SHP77 treated with DMSO at 0.1 percent for 48 hours (cell line): ENCODE data around the gene SLC4A1AP.

Source experiments
- DNase-seq: peaks from one replicate; lab custom pipeline; 2025; lab: John Stamatoyannopoulos, UW

Gene SLC4A1AP

DNA sequence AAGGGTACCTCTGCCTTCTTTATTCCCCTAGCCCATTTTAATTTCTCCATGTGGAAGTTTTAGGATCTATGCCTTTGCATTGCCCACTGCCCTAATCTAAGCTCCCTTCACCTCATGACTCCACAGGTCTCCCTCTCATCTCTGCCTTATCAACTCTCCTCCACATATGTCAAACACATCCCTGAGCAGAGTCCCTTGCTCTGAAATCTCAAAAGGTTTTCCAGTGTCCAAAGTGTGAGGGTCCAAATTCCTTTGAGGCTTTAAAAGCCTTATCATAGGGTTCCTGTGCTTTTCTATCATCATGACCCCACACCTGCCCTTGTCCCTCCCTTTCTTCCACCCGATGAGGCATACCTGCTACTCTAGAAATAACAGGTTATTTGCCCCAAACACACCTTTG, 38.6 kb downstream of the SLC4A1AP start:
- no peak for DNase-seq

DNA sequence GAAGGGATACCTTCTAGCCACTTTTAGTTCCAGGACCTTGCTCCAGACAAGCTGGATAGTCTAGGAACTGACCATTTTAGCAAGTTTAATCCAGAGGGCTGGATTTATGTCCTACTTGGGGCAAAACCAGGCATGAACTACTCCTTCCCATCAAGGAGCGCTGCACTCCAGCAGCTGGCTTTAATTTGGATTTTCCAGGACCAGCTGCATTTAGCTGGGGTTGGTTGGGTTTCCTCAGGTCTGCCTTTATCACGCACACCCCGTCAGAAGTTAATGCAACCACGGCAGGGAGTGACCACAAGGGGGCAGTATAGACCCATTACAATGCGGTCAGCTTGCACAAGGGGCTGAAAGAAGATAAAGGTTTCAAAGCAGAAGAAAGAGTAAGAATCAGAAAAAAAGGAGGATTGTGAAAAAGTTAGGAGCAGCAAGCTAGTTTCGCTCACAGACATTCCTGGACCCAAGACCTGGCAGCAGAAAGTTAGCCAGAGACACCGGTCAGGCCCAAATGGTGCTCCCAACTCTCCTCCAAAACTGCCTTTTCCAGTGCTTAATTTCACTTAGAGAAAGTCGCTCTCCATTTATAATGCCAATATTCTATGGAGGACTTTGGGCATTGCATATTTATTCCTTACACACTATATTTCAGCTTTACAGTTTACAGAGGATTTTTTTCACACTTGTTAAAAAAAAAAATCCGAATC, 40.1 kb downstream of the SLC4A1AP start:
- peak; percentile 64 for DNase-seq

DNA sequence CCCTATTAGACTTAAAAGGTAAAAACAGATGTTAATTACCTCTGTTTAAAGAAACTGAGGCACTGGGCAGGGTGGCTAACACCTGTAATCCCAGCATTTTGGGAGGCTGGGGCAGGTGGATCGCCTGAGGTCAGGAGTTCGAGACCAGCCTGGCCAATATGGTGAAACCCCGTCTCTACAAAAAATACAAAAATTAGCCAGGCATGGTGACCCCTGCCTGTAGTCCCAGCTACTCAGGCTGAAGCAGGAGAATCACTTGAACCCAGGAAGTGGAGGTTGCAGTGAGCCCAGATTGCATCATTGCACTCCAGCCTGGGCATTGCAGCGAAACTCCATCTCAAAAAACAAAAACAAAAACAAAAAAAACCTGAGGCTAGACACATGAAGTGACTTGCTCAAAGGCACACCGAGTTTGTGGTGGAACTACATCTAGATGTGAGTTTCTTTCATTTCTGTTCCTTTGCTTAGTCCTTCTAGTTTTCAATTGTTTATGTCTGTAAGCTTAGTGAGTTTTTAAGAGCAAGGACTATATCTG, 40.7 kb downstream of the SLC4A1AP start:
- DNase-seq, result no peak

DNA sequence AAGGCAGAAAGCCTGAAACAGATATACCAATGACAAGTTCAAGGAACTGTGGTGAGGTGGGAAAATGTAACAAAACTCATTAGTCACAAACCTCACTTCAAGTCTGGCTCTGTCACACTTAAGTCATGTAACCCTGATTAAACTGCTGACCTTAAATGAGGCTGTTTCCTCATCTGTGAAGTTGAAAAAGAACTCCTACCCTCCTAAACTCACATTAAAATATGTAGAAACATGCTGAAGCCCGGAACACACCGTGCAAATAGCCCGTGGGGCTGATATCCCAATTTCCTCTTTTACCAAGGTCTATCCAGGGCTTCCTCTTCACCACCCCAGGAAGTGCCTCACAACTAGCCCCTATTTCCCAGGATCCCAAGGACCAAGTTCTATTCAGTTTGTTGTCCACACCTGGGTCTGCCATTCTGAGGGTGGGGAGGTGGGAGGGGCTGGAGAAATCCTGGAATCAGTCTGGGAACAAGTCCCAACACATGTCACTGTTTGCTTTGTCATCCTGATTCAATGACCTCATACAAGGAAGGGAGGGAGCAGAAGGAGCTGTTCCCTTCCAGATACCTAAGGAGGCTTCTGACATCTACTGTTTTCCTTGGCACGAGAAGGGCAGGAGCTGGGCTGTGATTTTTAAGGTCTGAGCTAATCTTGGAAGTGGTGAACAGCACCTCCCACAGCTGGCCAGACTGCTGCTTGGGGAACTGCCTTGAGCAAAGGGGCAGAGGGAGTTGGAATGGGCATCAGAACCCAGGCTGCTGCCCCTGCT, 42.3 kb downstream of the SLC4A1AP start:
- DNase-seq, result peak; percentile 24

DNA sequence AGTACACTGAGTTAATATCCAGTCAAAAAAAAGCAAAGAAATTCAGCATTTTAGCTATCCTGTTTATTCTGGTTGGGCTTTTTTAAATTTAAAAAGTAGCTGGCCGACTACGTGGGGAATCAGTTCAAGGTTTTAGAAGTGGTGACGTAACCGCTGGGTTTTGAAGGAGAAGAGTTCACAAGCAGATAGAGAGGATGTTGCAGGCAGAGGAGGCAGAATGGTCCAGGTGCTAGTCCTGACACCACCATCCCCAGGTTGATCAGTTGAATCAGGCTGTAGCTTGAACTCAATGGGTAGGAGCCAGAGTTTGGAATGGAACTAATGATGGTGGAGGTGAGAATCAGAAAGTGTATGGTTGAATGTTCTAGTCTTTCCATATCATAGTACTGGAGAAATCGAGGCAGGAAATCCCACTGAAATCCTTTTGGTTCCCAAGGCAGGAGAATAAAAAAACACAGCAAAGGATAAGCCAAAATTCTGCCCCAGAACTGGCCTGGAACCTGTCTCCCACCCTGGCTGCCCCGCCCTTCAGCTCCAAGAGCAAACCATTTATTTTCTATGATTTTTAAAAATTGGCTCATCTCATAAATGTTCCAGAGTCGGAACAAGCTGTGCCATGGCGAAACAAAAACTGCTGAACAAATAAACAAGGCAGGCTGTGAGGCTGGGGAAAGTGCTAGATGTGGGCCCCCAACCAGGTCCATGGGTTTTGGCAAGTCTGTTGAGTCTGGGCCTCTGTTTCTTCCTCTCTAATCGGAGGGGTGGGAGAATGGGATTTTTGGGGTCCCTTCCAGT, 44.0 kb downstream of the SLC4A1AP start:
- no peak for DNase-seq

DNA sequence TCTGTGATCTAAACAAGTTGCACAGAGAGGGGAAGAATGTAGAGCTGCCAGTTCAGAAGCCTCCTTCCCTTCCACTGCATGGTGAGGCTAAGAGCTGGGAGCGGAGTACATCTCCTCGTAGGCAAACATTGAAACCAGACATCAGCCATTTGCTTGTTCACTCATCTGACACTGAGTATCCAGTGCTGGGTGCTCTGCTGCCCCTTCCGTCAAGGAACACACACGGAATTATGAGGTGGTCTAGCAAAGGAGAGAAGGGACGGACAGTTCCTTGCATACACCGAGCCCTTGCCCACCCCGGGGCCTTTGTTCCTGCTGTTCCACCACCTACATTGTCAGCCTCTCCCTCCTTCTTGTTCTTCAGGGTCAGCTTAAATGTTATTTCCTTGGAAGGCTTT, 44.6 kb downstream of the SLC4A1AP start:
- DNase-seq, result no peak

DNA sequence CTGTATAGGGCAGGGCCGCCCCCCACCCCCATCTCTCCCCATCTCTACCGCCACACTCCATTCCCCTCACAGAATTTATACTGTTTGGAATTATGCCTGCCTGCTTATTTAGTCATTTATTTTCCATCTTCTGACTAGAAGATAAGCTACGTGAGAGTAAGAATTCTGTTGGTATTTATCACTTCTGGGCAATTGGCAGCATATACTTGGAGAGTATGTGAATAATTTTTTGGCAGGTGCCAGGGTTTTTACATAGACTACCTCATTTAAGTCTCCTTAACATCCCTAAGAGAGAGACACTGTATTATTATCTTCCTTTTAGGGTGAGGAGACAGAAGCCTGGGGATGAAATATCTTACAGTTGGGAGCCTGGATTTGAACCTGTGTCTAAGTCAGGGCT, 45.0 kb downstream of the SLC4A1AP start:
- DNase-seq, result no peak

DNA sequence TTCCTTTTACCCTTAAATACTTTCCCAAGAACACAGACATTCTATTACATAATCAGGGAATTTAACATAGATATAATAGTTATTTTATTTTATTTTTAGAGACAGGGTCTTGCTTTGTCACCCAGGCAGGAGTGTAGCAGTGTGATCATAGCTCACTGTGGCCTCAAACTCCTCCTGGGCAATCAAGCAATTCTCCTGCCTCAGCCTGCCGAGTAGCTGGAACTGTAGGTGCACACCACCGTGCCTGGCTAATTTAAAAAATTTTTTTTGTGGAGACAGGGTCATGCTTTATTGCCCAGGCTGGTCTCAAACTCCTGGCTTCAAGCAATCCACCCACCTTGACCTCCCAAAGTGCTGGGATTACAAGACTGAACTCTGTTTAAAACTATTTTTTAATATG, 45.6 kb downstream of the SLC4A1AP start:
- DNase-seq, result no peak

DNA sequence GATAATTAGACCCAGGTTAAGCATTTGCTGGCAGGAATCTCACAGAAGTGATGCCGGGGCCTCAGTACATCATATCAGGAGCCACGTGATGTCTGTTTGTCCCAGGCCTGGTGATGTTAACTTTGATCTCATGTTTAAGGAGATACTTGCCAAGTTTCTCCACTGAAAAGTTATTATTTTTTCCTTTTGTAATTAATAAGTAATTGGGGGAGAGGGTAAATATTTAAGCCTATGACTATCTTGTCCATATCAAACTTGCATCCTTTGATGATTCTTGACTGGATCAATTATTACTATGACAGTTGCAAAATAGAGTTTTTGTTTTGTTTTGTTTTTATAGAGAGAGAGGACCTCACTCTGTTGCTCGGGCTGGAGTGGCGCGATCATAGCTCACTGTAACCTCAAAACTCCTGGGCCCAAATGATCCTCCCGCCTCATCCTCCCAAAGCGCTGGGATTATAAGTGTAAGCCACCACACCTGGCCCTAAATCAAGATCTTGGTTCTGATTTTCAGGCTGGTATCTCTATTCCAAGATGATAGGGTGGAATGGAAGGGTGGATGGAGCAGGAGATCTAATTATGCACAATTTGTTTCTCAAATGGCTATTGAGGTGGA, 46.4 kb downstream of the SLC4A1AP start:
- no peak for DNase-seq

DNA sequence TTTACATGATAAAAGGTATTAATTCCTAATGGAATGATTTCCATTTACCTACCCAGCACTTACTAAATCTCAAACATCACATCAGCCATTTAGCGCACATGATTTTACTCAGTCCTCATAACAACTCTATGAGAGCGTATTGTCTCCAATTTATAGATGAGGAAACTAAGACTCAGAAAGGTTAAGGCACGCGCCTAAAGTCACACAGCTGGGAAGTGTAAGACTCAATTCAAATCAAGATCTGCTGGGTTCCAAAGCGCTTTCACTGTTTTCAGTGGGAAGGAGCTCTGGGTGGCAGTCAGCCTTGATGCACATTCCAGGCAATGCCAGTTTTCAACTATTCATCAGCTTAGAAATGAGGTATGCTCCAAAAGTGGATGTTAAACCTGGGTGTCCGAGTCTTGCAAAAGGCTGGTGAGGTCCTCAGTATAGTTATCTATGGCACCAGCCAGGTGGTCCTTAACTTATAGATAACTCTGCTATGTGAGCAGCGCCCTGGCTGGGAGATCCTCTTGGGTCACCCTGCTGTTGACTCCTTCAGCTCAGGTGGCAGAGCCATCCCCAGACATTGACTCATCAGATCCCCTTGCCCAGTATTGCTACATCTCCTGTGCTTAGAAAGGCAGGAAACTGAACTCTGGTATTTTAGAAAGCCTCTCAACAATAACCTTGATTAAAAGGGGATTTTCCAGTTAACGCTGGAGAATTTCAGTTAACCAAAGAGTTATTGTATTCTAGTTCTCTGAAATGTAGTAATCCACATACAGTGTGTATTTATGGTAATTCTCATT, 47.1 kb downstream of the SLC4A1AP start:
- DNase-seq, result no peak

DNA sequence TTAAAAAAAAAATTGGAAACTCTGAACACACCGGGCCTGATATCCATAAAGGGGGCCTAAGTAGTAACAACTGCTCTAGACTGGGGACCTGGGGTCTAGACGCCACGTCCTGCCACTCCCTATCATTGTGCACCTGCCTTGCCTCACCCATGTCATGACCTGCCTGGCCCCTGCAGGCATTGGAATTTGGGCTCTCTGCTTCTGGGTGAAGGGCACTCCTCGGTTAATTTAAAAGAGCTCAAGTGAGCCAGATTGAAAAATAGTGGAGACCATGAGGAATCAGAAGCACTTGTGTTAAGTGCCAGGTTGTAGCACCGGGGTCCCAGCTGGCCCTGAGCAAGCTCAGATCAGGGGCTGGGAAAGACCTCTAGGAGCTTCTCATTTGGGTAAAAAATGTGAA, 48.1 kb downstream of the SLC4A1AP start:
- no peak for DNase-seq

DNA sequence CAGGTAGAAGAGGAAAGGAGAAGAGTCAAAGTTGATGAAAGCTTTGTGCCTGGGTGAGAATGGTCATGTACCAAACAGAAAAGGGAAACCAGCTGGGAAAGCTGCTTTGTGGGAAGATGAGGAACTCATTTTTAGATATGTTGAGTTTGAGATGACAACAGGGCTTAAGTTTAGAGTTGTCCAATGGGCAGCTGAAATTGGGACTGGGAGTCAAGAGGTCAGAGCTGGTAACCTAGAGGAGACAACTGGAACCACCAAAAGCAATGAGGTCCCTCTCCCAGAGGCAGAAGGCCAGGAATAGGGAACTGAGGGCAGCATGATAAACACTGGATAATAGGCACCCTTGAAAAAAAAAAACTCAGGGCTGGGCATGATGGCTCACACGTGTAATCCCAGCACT, 48.8 kb downstream of the SLC4A1AP start:
- DNase-seq, result no peak

DNA sequence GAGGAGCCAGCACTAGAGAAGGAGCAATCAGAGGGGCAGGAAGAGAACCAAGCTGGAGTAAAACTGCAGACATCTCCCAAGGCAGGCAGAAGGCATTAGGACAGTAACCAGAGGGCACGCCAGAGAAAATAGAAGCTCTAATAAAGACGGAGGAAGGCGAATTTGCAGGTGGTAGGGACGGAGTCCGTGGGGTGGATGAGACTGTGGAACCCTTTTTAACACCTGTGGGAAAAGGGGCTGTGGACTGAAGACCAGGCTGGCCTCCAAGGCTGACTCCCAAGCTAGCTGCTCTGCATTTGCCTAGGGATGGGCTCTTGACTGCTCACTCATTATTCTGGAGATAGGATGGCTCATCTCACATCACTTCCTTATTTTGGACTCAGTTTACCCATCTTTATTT, 49.5 kb downstream of the SLC4A1AP start:
- DNase-seq, result no peak

DNA sequence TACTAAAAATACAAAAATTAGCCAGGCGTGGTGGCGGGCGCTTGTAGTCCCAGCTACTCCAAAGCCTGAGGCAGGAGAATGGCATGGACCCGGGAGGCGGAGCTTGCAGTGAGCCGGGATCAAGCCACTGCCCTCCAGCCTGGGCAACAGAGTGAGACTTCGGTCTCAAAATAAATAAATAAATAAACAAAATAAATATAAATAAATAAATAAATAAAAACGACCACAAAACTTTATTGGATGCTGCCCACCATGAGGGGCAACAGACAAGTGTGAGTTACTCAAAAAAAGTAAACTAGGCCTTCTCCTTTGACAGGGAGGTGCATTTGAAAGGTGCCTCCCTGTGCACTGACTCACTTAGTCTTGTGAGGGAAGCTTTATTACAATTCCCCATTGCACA, 50.4 kb downstream of the SLC4A1AP start:
- DNase-seq, result no peak

DNA sequence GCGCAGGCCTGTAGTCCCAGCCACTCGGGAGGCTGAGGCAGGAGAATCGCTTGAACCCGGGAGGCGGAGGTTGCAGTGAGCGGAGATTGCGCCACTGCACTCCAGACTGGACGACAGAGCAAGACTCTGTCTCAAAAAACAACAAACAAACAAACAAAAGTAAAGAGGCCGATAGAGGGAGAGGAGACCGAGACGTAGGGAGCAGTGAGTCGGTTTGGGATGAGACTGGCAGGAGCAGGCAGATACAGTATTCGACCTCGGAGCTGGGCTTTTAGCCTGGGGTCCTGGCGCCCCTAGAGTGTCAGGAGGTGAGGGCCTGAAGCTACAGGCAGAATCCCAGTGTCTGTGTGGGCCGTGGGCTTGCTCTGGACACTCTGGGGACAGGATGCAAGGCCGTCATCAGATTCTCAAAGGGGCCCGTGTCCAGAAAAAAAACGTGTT, 51.2 kb downstream of the SLC4A1AP start:
- no peak for DNase-seq

DNA sequence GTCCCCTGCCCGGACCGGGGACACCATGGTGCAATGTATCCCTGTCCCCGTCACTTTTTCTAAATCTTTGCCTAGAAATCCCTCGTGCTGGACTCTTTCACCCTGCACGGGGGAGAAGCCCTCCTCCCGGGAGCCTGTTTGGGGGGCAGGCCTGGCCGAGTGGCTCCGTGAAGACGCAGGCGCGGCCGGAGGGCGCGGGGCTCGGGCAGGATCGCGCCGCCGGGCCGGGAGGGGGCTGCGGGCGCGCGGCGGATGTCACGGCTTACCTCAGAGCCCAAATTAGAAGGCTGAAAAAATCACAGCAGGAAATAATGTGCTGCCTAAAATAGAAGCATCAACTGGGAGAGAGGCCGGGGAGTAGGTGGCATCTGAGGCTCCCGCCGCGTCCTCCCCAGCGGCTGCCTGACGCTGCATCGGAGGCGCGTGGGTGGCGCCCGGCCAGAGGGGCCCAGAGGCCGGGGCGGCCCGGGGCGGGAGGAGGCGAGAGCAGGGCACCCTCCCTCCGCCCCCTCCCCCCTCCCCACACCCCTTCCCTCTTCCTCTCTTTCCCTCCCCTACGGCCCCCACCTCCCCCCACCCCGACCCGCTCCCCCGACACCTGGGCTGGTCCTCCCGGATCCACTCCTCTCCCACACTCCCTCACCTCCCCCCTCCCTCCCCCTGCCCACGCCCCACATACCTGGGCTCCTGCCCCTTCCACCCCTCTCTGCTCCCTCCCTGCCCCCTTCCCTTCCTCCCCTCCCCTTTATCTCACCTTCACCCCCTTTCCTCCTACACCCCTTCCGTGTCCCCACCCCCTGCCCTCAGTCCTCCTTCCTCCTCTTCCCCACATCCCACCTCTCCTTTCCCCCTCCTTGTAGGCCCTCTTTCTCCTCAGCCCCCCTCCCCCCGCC, 51.9 kb downstream of the SLC4A1AP start:
- DNase-seq, result no peak

DNA sequence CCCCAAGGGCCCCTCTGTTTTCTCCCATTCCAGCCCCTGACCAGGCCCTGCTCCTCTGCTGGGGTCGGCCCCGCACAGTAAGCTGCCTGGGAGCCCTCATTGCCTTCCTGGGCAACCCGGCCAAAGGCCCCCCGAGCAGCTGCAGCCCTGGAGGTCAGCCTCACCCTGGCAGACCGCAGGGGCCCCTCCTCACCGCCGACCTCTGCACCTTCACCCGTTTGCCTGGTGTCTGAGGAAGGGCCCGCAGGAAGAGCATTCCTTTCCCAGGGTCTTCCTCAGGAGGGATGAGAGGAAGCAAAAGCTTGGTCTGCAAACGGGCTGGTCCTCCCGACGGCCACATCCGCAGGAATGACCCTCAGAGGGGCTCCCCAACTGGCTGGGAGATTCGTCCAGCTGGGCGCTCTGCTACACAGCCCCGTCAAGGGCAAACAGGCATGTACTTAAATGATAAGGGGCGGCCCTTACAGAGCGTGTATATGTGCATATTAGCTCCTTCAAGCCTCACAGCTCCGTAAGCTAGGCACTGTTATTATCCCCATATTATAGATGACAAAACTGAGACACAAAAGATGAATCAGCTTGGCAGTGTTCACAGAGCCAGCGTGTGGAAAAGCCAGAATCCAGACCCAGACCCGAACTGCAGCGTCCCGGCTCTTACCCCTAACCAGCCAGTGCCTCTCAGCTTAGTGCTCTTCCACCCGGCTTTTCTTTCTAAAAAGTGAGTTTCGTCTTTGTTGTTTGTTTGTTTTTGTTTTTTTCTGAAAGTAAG, 52.8 kb downstream of the SLC4A1AP start:
- no peak for DNase-seq

DNA sequence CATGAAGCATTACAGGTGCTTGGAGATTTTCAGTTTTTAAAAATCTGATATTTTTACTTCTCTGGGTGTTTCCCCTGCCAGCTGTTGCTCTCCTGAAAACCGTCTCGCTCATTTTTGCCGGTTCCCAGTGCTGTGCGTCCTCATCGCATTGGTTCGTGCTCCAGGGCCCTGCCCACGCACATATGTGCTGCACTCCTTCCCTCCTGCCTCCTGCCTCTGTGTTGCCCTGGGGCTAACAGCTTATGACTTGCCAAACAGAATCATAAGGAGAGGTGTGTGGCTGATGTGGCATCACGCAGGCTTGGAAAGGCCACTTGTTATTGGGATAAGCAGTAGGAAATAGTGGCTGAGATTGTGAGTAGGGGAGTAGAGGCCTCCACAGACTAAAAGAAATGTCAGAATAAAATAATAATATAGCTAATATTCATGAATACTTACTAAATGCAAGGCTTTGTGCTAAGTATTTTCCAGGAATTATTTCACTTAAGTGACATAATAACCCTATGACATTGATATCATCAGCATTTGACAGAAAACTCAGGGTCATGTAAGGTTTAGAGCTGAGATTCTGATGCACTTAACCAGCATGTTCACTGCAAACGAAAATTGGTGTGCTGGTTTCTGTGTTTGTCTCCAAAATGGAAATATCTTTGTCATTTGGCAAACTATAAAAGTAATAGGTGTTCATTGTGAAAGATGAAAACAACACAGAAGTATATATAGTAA, 53.5 kb downstream of the SLC4A1AP start:
- DNase-seq, result no peak
